Heart right ventricle (tissue), 16 donors: ENCODE measurements around the gene BRIP1. TPM values are rescaled to one million over a fixed set of nuclear protein-coding genes. Genes with fewer than 3 reads are reported as not detected.

Experiments used
- ATAC-seq, 8 donors: fragments of 200-7000 bp; cut with Tn5 transposase; one replicate each; pipeline ENCODE4 v1.9.1; 2020; ENCODE audit warnings: mild to moderate bottlenecking in 8 of 8, moderate library complexity in 8 of 8, moderate number of reproducible peaks in 1 of 8
- DNase-seq, 2 donors: peaks; one replicate each; pipeline ENCODE4 v3.0.0-alpha.2; 2020
- H3K27ac ChIP-seq, 10 donors: fragments of 200-600 bp; sonication (generic) in 2 of 10; one replicate each; pipeline versions ENCODE4 v1.5.0 to v1.8.0; 2020 to 2022; ENCODE audit warnings: mild to moderate bottlenecking in 3 of 10
- H3K27me3 ChIP-seq, 7 donors: fragments of 200-600 bp; one replicate each; pipeline ENCODE4 v1.8.0; 2021 to 2022; ENCODE audit warnings: mild to moderate bottlenecking in 2 of 7
- H3K36me3 ChIP-seq, 9 donors: fragments of 200-600 bp; sonication (generic) in 1 of 9; one replicate each; pipeline versions ENCODE4 v1.5.0 to v1.8.0; 2020 to 2022; ENCODE audit warnings: mild to moderate bottlenecking in 2 of 9
- H3K4me1 ChIP-seq, 9 donors: fragments of 200-600 bp; sonication (generic) in 1 of 9; one replicate each; pipeline versions ENCODE4 v1.5.0 to v1.8.0; 2020 to 2022; ENCODE audit warnings: mild to moderate bottlenecking in 4 of 9
- H3K4me3 ChIP-seq, 10 donors: fragments of 200-600 bp; sonication (generic) in 2 of 10; one replicate each; pipeline versions ENCODE4 v1.5.0 to v1.8.0; 2020 to 2022; ENCODE audit warnings: mild to moderate bottlenecking in 7 of 10, moderate library complexity in 2 of 10
- H3K9me3 ChIP-seq, 11 donors: fragments of 200-600 bp in 10 of 11; sonication (generic) in 2 of 11; one replicate each; pipeline versions ENCODE4 v1.5.0 to v1.8.0; 2013 to 2022; ENCODE audit warnings: mild to moderate bottlenecking in 2 of 11, control low read depth in 1 of 11, moderate library complexity in 1 of 11
- CTCF ChIP-seq, 9 donors: fragments of 200-600 bp; sonication (generic) in 2 of 9; IDR thresholded peaks; one replicate each; pipeline versions ENCODE4 v1.5.0 to v1.8.0; 2021 to 2022; ENCODE audit warnings: antibody characterized with exemption in 9 of 9, mild to moderate bottlenecking in 5 of 9, moderate library complexity in 1 of 9
- WGBS, 2 donors: extraction: QIAGEN DNeasy Blood & Tissue Kit; methylation state at CpG; one replicate each; pipeline ENCODE4 v1.1.7; 2013; ENCODE audit warnings: inconsistent platforms in 1 of 2; 5-methylcytosine and 5-hydroxymethylcytosine counted together
- intact Hi-C, 10 donors: fragments of 100-400 bp; cut with DNase I; formaldehyde crosslinking; loops; one replicate each; pipeline versions ENCODE4 v1.11.1 to v1.14.2; 2022
- polyA plus RNA-seq, 2 donors: library from polyadenylated mRNA; stranded (reverse); fragments of 200-250 nt; gene quantifications; one replicate each; pipeline ENCODE4 v1.2.3, GENCODE V29; 2013
- total RNA-seq, 10 donors: library from RNA; stranded (reverse); fragmentation: NEBNext Ultra II Directional in 3 of 10; extraction: Animal tissue kit (Norgen Biotek cat#: 25700) in 3 of 10; gene quantifications; one replicate each; pipeline versions ENCODE4 v1.2.1 to v1.2.4, GENCODE V29; 2021 to 2023
- donor health status: Arrhythmogenic right ventricular cardiomyopathy.
- donor health status: ischemic (EF 13 %, LVEDD 7.1; RV severe dilation, severe dysfunction).
- donor health status: healthy with polysubstance abuse.
- donor health status: DM: no; HTN: yes; CAD: no.
- donor health status: DM: no; HTN: no; CAD: no.
- donor health status: ischemic (EF 25% LVEDD 6.9; RV normal size, moderate dysfunction).
- donor health status: ischemic (EF 25% LVEDD 5.7; RV mildly dilated, moderate dysfunction).
- donor health status: healthy.
- donor health status: DM: yes; HTN: yes; CAD: no.
- donor health status: Ischemic cardiomyopathy.
- donor health status: ischemic (EF 35%, LVEDD 5.7; RV mildly dilated, moderate dysfunction).
- donor health status: nonischemic (EF 11% LVEDD 7.7; RV severe dilation, severe dysfunction).
- donor health status: DM: yes; HTN: yes; CAD: no.
- donor health status: PGD.
- donor health status: ischemic (EF 29% LVEDD 5.4; RV normal size, mild dysfunction).
- donor health status: nonischemic (EF 23%, LVEDD 6.1; RV moderate dilation, normal function).

BRIP1 gene
- total and polyA plus RNA-seq, 12 donors, result 0.03 to 2.1 (median 0.22) TPM; not detected in 1

DNA sequence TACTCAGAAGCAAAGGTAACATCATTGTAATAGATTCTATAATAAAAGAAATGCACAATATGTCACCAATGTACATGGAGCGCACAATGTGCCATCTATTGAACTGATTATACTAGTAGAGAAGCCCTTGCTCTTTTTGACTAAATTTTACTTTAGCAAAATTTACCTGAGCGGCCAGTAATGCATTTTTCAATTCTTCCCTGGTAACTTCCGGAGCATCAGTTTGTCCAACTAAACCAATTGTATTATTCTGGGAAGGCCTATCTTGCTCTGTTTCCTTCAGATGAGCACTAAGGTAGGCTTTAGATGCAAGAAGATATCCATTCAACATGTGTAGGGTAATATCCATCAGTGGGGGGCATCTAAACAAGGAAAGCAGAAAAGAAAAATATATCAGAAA, 8.8 kb upstream of the BRIP1 start:
- Histone ChIP-seq H3K9me3 (no peaks in the 10 kb centered on the region), H3K4me1 (no peaks in the 10 kb centered on the region), H3K27me3 (no peaks in the 10 kb centered on the region), H3K4me3 (no peak overlapping the region), H3K27ac (no peak overlapping the region), H3K36me3 (peaks cover 0 to 100% (median 31%) of the 10 kb centered on the region in 9 donors)
- ATAC-seq (no peak), DNase-seq (no peak)
- 99% methylated on average over 3 of the region's 3 CpGs for WGBS, 2 donors
- no peak for TF ChIP-seq CTCF (IDR thresholded peaks at IDR 0.05)
- intact Hi-C loops, result no loop called here

DNA sequence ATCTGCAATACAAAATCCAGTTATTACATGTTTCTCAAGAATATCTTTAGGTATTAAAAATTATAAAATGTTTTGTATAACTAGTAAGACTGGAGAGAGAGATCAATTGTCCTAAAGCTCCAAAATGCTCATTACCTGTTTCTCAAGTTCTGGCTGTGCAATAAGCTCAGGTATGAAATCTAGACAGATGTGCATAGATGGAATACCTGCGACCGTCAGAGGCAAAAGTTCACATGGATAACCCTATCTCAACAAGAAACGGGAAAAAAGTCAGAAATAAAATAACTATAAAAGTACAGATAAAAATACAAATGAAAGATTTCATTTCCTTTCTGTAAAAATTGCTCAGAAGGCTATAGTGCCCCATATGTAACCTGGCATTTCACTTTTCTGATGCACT, 5.8 kb upstream of the BRIP1 start:
- no peak overlapping the region for H3K4me3 ChIP-seq
- H3K27ac ChIP-seq, result no peak overlapping the region
- DNase-seq (no peak), ATAC-seq (no peak)
- H3K36me3 ChIP-seq, result peaks cover 0 to 82% (median 24%) of the 10 kb centered on the region in 9 donors
- intact Hi-C loops, result no loop called here
- no peaks in the 10 kb centered on the region for H3K27me3 ChIP-seq
- TF ChIP-seq CTCF (IDR thresholded peaks at IDR 0.05), result no peak
- no peaks in the 10 kb centered on the region for H3K9me3 ChIP-seq
- 91 to 92% methylated on average over 3 of the region's 3 CpGs for WGBS, 2 donors
- H3K4me1 ChIP-seq, result peaks cover 0 to 3% (median under 1%) of the 10 kb centered on the region in 9 donors

DNA sequence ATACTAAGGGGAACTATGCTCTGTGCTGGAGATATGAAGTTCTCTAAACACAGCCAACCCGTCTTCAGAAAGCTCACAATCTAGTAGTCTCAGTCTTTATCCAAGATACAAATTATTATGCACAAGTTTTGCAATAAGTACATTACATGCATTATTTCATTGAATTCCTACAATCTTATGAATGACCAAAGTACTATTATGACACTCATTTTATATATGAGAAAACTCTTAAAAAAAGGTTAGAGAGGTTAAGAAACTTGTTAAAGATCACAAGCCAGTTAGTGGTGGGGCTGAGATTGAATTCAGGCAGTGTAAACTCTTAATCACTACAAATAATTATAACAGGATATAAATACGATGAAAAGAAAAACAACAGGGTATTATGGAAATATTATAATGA, 4.7 kb upstream of the BRIP1 start:
- no peak for TF ChIP-seq CTCF (IDR thresholded peaks at IDR 0.05)
- H3K4me1 ChIP-seq, result peaks cover 0 to 8% (median 5%) of the 10 kb centered on the region in 9 donors
- no peak for ATAC-seq
- no peaks in the 10 kb centered on the region for H3K9me3 ChIP-seq
- H3K36me3 ChIP-seq, result peaks cover 0 to 71% (median 24%) of the 10 kb centered on the region in 9 donors
- H3K27ac ChIP-seq, result no peak overlapping the region
- WGBS, 2 donors, result 94 to 95% methylated on average over 2 of the region's 2 CpGs
- no peaks in the 10 kb centered on the region for H3K27me3 ChIP-seq
- no peak overlapping the region for H3K4me3 ChIP-seq
- no peak for DNase-seq
- intact Hi-C loops, result no loop called here

DNA sequence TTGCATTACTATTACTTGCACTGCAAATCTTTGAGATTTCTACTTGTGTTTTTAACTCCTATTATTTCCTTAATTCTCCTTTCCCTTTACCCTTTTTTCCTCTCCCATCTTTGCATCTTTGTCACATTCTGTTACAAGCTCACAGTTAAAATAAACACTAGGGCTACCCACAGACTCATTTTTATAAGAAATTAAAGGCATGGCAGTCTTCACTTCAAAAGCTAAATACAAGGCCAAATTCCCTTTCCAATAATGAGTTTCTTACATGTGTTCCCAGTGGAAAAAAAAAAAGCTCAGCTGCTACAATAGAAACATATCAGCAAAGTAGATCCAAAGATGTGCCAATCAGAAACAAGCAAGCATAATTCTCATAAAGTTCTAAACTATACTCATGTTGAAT, 3.7 kb upstream of the BRIP1 start:
- no peaks in the 10 kb centered on the region for H3K27me3 ChIP-seq
- no peak overlapping the region for H3K27ac ChIP-seq
- no peak for TF ChIP-seq CTCF (IDR thresholded peaks at IDR 0.05)
- intact Hi-C loops, result no loop called here
- DNase-seq, result no peak
- H3K4me3 ChIP-seq, result no peak overlapping the region
- ATAC-seq, result no peak
- peaks cover 0 to 61% (median 22%) of the 10 kb centered on the region in 9 donors for H3K36me3 ChIP-seq
- peaks cover 0 to 17% (median 9%) of the 10 kb centered on the region in 9 donors for H3K4me1 ChIP-seq
- H3K9me3 ChIP-seq, result no peaks in the 10 kb centered on the region
